Ramos (cell line): ENCODE data around the gene UVSSA.

Experiments used
- in situ Hi-C: fragments of 300-500 bp; cut with MboI; formaldehyde crosslinking; loops from one replicate; pipeline ENCODE4 v1.14.3; 2022; ENCODE audit warnings: low sequenced_read_pairs; ENCODE audit not compliant: unreplicated experiment

UVSSA gene

GRCh38 chr4:1403591-1404572 is 56.9 kb downstream of the UVSSA start:
- in situ Hi-C loops: no loop called here

- in situ Hi-C loops: no loop called here
Measured at GRCh38 chr4:1404573-1405253, 57.7 kb downstream of the UVSSA start.

GRCh38 chr4:1405254-1405635 is 58.2 kb downstream of the UVSSA start:
- in situ Hi-C loops: no loop called here

- in situ Hi-C loops: no loop called here
Measured at GRCh38 chr4:1405636-1406393, 58.8 kb downstream of the UVSSA start.

GRCh38 chr4:1406394-1406980 is 59.5 kb downstream of the UVSSA start, which contains the start of gene NKX1-1:
NKX1-1 (minus strand) TSS chr4:1406442; CDS start chr4:1406442, 0 bp downstream.
- in situ Hi-C loops: no loop called here

GRCh38 chr4:1406981-1407656 is 60.1 kb downstream of the UVSSA start:
- in situ Hi-C loops: no loop called here

- in situ Hi-C loops: no loop called here
Measured at GRCh38 chr4:1407657-1408333, 60.8 kb downstream of the UVSSA start.

DNA sequence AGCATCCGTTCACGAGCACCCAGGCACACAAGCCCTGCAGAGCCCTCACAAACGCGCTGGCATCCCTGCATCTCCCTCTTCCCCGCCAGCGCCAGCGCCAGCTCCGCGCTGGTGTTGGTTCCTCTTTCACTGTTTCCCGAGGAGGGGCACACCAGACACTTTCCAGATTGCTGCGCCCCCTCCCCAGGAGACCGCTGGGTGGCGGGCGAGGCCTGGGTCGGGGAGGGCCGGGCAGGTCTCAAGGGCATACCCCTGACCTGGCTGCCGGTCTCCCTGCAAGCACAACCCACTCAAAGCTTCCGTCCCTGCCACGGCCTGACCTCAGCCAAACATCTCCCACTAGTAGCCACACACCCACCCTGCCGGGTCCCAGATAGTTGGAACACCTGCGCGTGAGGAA is 61.4 kb downstream of the UVSSA start:
- in situ Hi-C loops: no loop called here

DNA sequence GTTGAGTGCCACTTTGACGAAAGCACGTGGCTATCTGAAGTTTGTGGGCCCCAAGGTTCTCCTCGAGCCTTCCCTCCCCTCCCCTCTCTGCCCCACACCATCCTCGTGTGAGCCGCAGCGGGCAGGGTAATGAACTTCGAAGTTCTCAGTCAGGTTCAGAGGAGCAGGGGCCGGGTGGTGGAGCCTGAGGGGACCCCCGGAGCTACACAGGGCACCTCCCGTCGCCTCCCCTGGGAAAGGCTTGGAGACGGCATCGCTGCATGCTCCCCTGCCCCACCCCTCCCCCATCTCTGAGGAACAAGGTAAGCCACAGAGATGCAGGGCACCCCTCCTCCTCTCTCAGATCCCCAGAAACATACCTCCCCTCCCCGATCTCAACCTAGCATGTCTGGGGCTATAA is 62.1 kb downstream of the UVSSA start:
- in situ Hi-C loops: no loop called here

DNA sequence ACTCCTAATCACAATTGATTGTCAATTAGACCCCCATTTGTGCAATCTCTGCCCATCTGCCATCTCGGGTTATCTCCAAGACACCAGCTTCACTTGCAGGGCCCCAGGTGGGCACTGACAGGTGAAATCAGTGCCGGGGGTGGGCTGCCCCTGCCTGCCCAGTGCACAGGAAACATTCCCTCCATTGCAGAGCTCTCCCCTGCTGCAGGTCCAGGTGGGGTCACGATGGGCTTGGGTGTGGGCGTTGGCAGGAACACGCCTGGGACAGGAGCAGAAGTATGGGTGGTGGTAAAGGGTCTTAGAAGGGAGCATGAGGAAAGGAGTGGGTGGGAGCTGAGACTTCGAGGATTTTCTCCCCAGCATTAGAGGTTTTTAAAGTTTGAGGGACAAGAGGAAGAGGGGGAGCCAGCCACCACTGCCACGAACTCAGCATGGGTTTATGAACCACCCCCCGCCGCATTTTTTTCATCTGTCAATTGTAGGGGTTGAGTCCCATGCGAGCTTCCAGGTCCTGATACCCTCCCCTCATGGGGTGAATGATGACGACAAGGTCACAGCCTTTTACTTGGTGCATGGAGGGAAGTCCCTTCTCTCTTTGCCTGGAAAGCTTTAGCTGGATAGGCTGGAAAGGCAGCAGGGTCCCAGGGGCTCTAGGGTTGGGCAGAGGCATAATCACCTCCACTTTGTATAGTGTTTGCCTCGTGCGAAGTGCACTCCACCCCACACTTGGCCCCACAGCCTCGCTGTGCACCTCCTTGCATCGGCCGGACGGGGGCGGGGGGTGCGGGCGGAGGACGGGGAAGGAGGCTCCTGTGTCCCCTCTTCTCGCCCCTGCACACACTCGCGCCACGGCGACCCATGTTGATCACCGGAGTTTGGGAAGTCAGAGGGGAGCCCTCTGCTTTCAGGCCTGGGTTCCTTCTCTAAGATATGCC is 62.8 kb downstream of the UVSSA start:
- in situ Hi-C loops: no loop called here

- in situ Hi-C loops: no loop called here
Measured at GRCh38 chr4:1410491-1411325, 63.7 kb downstream of the UVSSA start.

GRCh38 chr4:1411436-1412375 is 64.7 kb downstream of the UVSSA start:
- in situ Hi-C loops: no loop called here

DNA sequence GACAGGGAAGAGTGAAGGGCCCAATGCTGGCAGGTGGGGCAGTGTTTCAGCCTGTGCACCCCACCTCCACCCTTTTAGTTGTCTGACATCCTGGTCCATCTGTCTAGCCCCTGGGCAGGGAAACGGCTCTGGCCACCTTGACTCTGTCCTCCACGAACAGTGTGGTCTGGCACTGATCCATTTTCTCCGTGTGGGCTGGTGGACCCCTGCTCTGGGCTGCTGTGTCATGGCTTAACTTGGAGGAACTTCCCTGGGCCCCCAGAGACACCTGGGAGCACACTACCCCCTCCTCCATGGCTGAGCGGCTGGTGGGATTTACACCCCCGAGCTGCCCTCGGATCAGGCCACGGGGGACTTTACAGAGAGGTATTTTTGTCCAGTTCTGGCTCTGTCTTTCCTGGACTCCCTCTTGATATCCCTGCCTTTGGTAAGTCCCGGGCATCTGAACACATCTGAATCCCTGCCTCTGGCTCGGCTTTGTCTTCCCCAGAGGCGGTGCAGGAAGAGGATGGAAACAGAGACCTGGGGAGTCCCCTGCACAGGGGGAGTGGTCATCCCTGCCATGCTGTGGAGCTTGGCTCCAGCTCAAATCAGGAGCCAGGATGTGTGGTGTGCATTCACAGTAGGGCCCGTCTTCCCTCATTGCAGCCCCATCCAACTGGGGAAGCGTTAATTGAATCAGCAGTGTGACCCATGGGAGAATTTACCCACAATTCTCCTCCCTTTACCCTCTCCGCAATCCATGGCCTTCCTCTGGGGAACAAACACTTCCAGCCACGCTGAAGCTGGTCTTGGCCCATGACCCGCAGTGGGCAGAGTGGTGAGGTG is 65.6 kb downstream of the UVSSA start:
- in situ Hi-C loops: no loop called here

DNA sequence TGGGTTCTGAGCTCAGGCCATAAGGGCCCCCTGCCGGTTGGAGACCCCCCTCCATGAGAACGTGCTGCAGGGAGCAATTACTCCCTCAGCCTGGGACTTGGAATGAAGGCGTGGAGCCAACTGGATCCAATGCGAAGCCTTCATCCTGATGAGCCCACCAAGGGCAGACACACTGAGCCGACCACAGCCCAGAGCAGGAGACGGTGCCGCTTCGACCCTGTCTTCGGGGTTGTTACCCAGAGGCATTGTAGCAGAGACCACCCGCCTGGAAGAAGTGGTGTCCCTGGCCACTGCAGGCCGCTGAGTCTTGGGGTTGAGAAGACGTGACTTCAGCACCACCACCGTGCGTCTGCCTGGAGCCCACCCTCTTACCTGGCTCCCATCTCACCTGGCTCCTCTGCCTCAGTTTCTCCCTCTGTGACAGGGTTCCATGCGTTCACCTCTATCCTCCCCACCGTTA is 66.2 kb downstream of the UVSSA start:
- in situ Hi-C loops: no loop called here
